Measurements from ENCODE around the gene PPFIBP1. TPM values are rescaled to one million over a fixed set of nuclear protein-coding genes. Genes with fewer than 3 reads are reported as not detected.

PPFIBP1 gene
- total RNA-seq, 1 donor from 2014 or later: 31.1 TPM

GRCh38 chr12:27707216-27707615, 183.2 kb downstream of the PPFIBP1 start:
- no peak overlapping the region for H3K4me3 ChIP-seq (ENCODE audit: low read depth, low read length)
- TF ChIP-seq, protein P1, sequence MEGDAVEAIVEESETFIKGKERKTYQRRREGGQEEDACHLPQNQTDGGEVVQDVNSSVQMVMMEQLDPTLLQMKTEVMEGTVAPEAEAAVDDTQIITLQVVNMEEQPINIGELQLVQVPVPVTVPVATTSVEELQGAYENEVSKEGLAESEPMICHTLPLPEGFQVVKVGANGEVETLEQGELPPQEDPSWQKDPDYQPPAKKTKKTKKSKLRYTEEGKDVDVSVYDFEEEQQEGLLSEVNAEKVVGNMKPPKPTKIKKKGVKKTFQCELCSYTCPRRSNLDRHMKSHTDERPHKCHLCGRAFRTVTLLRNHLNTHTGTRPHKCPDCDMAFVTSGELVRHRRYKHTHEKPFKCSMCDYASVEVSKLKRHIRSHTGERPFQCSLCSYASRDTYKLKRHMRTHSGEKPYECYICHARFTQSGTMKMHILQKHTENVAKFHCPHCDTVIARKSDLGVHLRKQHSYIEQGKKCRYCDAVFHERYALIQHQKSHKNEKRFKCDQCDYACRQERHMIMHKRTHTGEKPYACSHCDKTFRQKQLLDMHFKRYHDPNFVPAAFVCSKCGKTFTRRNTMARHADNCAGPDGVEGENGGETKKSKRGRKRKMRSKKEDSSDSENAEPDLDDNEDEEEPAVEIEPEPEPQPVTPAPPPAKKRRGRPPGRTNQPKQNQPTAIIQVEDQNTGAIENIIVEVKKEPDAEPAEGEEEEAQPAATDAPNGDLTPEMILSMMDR (IDR thresholded peaks at IDR 0.05; ENCODE audit: insufficient read depth, low read length, severe bottlenecking): no peak
- FAIRE-seq (no peak), DNase-seq (ENCODE audit: low read depth) (peak; percentile 78)
- H3K36me3 ChIP-seq (ENCODE audit: control insufficient read depth, insufficient read depth, low read length): no peaks in the 10 kb centered on the region
- no peaks in the 10 kb centered on the region for H3K27me3 ChIP-seq (ENCODE audit: control insufficient read depth, insufficient read depth, low read length)

DNA sequence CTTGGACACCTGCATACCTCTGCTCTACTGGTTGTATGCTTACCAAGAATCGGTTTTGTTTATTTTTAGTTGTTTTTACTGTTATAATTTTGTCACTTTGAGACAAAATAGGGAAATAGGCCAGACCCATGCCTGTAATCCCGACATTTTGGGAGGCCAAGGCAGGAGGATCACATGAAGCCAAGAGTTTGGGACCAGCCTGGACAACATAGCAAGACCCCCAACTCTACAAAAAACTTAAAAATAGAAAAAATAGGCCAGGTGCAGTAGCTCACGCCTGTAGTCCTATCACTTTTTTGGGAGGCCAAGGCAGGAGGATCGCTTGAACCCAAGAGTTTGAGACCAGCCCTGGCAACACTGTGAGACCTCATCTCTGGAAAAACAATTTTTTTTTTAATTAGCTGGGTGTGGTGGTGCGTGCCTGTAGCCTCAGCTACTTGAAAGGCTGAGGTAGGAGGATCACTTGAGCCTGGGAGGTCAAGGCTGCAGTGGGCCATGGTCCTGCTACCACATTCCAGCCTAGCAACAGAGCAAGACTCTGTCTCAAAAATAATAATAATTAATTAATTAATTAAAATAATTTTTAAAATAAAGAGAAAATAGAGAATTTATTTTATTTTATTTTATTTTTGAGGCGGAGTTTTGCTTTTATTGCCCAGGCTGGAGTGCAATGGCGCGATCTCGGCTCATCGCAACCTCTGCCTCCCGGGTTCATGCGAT, 185.4 kb downstream of the PPFIBP1 start:
- H3K4me3 ChIP-seq (ENCODE audit: low read depth, low read length): no peak overlapping the region
- FAIRE-seq (no peak), DNase-seq (ENCODE audit: low read depth) (no peak)
- TF ChIP-seq, protein P1 (IDR thresholded peaks at IDR 0.05; ENCODE audit: insufficient read depth, low read length, severe bottlenecking): no peak
- H3K27me3 ChIP-seq (ENCODE audit: control insufficient read depth, insufficient read depth, low read length): no peaks in the 10 kb centered on the region
- peaks cover 6% of the 10 kb centered on the region for H3K36me3 ChIP-seq (ENCODE audit: control insufficient read depth, insufficient read depth, low read length)

- FAIRE-seq: no peak
- Histone ChIP-seq H3K36me3 (ENCODE audit: control insufficient read depth, insufficient read depth, low read length) (peaks cover 6% of the 10 kb centered on the region), H3K27me3 (ENCODE audit: control insufficient read depth, insufficient read depth, low read length) (no peaks in the 10 kb centered on the region), H3K4me3 (ENCODE audit: low read depth, low read length) (peak overlapping the region; percentile 70)
- peak; percentile 66 for DNase-seq (ENCODE audit: low read depth)
- TF ChIP-seq, protein P1 (IDR thresholded peaks at IDR 0.05; ENCODE audit: insufficient read depth, low read length, severe bottlenecking): no peak
Observed at GRCh38 chr12:27709932-27710591, 186.1 kb downstream of the PPFIBP1 start.

DNA sequence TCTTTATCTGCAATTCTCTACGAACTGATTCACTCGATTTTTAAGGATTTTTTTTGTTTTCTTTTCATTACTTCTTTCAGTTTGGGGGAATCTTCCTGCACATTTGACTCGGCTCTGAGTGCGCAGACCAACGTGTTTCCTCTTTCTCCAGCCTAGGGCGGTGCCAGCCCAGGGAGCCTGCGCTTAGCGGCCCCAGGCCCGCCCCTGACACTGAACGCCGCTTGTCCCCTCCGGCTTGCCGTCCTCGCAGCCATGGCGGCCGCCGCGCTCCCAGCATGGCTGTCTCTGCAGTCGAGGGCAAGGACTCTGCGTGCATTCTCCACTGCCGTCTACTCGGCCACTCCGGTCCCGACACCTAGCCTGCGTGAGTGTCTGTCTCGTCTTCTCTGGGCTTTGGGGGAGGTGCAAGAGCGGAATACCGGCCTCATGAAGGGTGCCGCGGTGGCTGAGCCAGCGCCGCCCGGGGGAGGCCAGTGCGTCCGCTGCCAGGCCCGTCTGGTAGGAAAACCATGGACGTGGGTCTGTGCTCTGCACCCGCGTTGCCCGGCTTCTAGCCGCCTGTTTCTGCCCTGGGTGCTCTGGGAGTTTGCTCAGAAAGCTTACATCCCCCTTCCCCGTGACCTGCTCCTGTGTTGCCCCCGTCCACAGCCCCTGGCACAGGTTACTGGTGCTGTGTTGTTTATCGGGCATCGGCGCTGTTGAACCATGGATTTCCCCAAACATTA, 186.7 kb downstream of the PPFIBP1 start, which contains the start of gene MRPS35:
MRPS35 (plus strand) TSS at position 241 of the 725 bp plus-strand sequence; CDS start at position 253, 12 bp downstream.
- DNase-seq (ENCODE audit: low read depth): peak; percentile 81
- no peaks in the 10 kb centered on the region for H3K27me3 ChIP-seq (ENCODE audit: control insufficient read depth, insufficient read depth, low read length)
- TF ChIP-seq, protein P1 (IDR thresholded peaks at IDR 0.05; ENCODE audit: insufficient read depth, low read length, severe bottlenecking): no peak
- peak within 1 kb of the TSS; percentile 70 for H3K4me3 ChIP-seq (ENCODE audit: low read depth, low read length)
- no peak for FAIRE-seq
- H3K36me3 ChIP-seq (ENCODE audit: control insufficient read depth, insufficient read depth, low read length): peaks cover 6% of the 10 kb centered on the region

DNA sequence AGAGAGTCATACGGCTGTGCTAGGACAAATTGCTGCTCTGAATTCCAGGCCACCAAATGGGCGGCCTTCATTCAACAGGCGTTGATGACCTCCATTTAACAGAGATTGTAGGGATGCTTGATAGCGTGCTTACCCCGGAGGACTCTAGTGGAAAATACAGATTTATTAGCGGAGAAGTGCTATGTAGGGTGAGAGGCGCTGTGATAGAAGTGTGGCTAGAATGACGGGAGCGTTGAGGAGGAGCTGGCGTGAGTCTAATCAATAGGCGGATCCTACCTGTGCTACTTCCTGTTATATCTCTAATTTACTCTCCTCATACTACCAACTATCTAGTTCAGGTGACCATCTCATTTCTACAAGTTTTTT, 187.3 kb downstream of the PPFIBP1 start:
- H3K4me3 ChIP-seq (ENCODE audit: low read depth, low read length): peak overlapping the region; percentile 70
- H3K27me3 ChIP-seq (ENCODE audit: control insufficient read depth, insufficient read depth, low read length): no peaks in the 10 kb centered on the region
- H3K36me3 ChIP-seq (ENCODE audit: control insufficient read depth, insufficient read depth, low read length): peaks cover 8% of the 10 kb centered on the region
- FAIRE-seq (no peak), DNase-seq (ENCODE audit: low read depth) (peak; percentile 33)
- TF ChIP-seq, protein P1 (IDR thresholded peaks at IDR 0.05; ENCODE audit: insufficient read depth, low read length, severe bottlenecking): no peak

Data from bronchial epithelial cell (primary cell).